Stimulated activated CD8-positive, alpha-beta memory T cell treated with anti-CD3 and anti-CD28 coated beads, Interleukin-4, amount 100 ng/mL, for 4 hours (primary cell): Measurements from ENCODE around the gene NKX3-2.

Experiments used
- DNase-seq, 2 donors: peaks; one replicate each; pipeline ENCODE4 v3.0.0-alpha.2; 2020; ENCODE audit warnings: low read depth in 2 of 2, low spot score in 1 of 2

The NKX3-2 gene

GRCh38 chr4:13504374-13504773 is 39.9 kb downstream of the NKX3-2 start:
- no peak for DNase-seq

- no peak for DNase-seq
Measured at GRCh38 chr4:13498469-13498868, 45.8 kb downstream of the NKX3-2 start.

- DNase-seq = no peak
Measured at GRCh38 chr4:13496605-13497004, 47.7 kb downstream of the NKX3-2 start.

- DNase-seq = no peak
Measured at GRCh38 chr4:13495753-13496152, 48.6 kb downstream of the NKX3-2 start.

GRCh38 chr4:13493793-13494192 is 50.5 kb downstream of the NKX3-2 start:
- DNase-seq = no peak

- no peak for DNase-seq
Measured at GRCh38 chr4:13492747-13493146, 51.6 kb downstream of the NKX3-2 start.
